GM19438 (cell line): Measurements from ENCODE around the gene ZNF775.

Experiments
- ATAC-seq: cut with Tn5 transposase; IDR thresholded peaks from one replicate; pipeline ENCODE4 v1.9.1; 2021; ENCODE audit warnings: low read depth; ENCODE audit not compliant: unreplicated experiment

The ZNF775 gene

GRCh38 chr7:150432915-150433892 lies 54.1 kb downstream of the ZNF775 start:
- ATAC-seq = peak; percentile 25

- no peak for ATAC-seq
Measured at GRCh38 chr7:150434240-150434639, 55.1 kb downstream of the ZNF775 start.

- ATAC-seq = no peak
Measured at GRCh38 chr7:150435047-150435389, 55.9 kb downstream of the ZNF775 start.

- ATAC-seq = peak; percentile 88
Measured at GRCh38 chr7:150435390-150436073, 56.4 kb downstream of the ZNF775 start.

GRCh38 chr7:150439967-150440366 lies 60.8 kb downstream of the ZNF775 start:
- no peak for ATAC-seq

GRCh38 chr7:150441524-150441923 lies 62.4 kb downstream of the ZNF775 start:
- no peak for ATAC-seq

- no peak for ATAC-seq
Measured at GRCh38 chr7:150442811-150443210, 63.7 kb downstream of the ZNF775 start.

GRCh38 chr7:150443793-150444540 lies 64.8 kb downstream of the ZNF775 start:
- ATAC-seq = no peak

GRCh38 chr7:150444674-150445365 lies 65.7 kb downstream of the ZNF775 start:
- ATAC-seq = no peak

- ATAC-seq = no peak
Measured at GRCh38 chr7:150446288-150446938, 67.3 kb downstream of the ZNF775 start.
